Gastrocnemius medialis (tissue), 4 donors: ENCODE data around the gene MX2.

Source experiments
- CTCF ChIP-seq, 5 experiments: fragments of 450-650 bp in 3 of 5; fragments of 200-600 bp in 2 of 5; sonication (generic) in 2 of 5; IDR thresholded peaks in 4 of 5; conservative IDR thresholded peaks in 1 of 5; 1 replicate in 4 of 5; 2 replicates in 1 of 5; pipeline ENCODE4 v1.5.1; 2016 to 2019; ENCODE audit warnings: antibody characterized with exemption in 5 of 5, mild to moderate bottlenecking in 3 of 5, moderate library complexity in 3 of 5
- POLR2A ChIP-seq, 2 donors: fragments of 450-650 bp; IDR thresholded peaks; one replicate each; pipeline ENCODE4 v1.6.1; 2017; ENCODE audit warnings: antibody characterized with exemption in 2 of 2, mild to moderate bottlenecking in 2 of 2, moderate library complexity in 2 of 2

GRCh38 chr21:41402796-41403195 is 41.0 kb downstream of the MX2 start:
- no peak for TF ChIP-seq CTCF (IDR thresholded peaks at IDR 0.05 in 4 of 5, conservative IDR thresholded peaks at IDR 0.05 in 1 of 5)
- TF ChIP-seq POLR2A (IDR thresholded peaks at IDR 0.05), result no peak
